Activated CD4-positive, alpha-beta T cell treated with anti-CD3 and anti-CD28 coated beads, Interleukin-2, amount 10 ng/mL, durations not matched to agents 7 days and 5 days (primary cell): ENCODE measurements around the gene DGKZ. TPM values are rescaled to one million over a fixed set of nuclear protein-coding genes. Genes with fewer than 3 reads are reported as not detected.

Experiments
- CTCF ChIA-PET: fragments of 350-600 bp; sonication (Branson Sonifier 250); formaldehyde crosslinking; loops from one replicate; lab custom pipeline; 2021; ENCODE audit warnings: antibody characterized with exemption; lab: Charles Lee
- POLR2A ChIA-PET: fragments of 350-600 bp; sonication (Branson Sonifier 250); formaldehyde crosslinking; loops from one replicate; lab custom pipeline; 2021; ENCODE audit warnings: antibody characterized with exemption; lab: Charles Lee
- DNase-seq: peaks from one replicate; pipeline ENCODE4 v3.0.0-alpha.2; 2020
- H3K27ac Mint-ChIP-seq: one replicate; pipeline ENCODE4 v1.8.0; 2021; ENCODE audit warnings: mild to moderate bottlenecking, moderate library complexity, mixed read lengths
- H3K27me3 Mint-ChIP-seq: one replicate; pipeline ENCODE4 v1.8.0; 2021; ENCODE audit warnings: mixed read lengths
- H3K36me3 Mint-ChIP-seq: one replicate; pipeline ENCODE4 v1.8.0; 2021; ENCODE audit warnings: low read depth, mixed read lengths
- H3K4me1 Mint-ChIP-seq: one replicate; pipeline ENCODE4 v1.8.0; 2021; ENCODE audit warnings: mixed read lengths
- H3K4me3 Mint-ChIP-seq: one replicate; pipeline ENCODE4 v1.8.0; 2021; ENCODE audit warnings: mild to moderate bottlenecking, moderate library complexity, mixed read lengths
- H3K9me3 Mint-ChIP-seq: one replicate; pipeline ENCODE4 v1.8.0; 2021; ENCODE audit warnings: mixed read lengths
- microRNA-seq: library from miRNA; unstranded; fragments of <30 nt; microRNA quantifications from one replicate; pipeline ENCODE4 v1.2.0, GENCODE V29; 2021; ENCODE audit warnings: borderline microRNAs expressed, borderline replicate concordance
- total RNA-seq, 2 experiments: library from RNA; stranded (reverse); gene quantifications; one replicate each; pipeline ENCODE4 v1.2.3, GENCODE V29; 2021

Gene DGKZ
- total RNA-seq, 2 experiments from 2014 or later: 178 to 187 TPM

GRCh38 chr11:46421257-46421880 lies 74.1 kb downstream of the DGKZ start:
- no peak overlapping the region for H3K27ac Mint-ChIP-seq
- no peaks in the 10 kb centered on the region for H3K4me1 Mint-ChIP-seq
- no peak for DNase-seq
- ChIA-PET CTCF (no interaction called here), POLR2A (no interaction called here)
- H3K4me3 Mint-ChIP-seq: no peak overlapping the region
- H3K36me3 Mint-ChIP-seq: peaks cover 19% of the 10 kb centered on the region
- no peaks in the 10 kb centered on the region for H3K27me3 Mint-ChIP-seq
- no peaks in the 10 kb centered on the region for H3K9me3 Mint-ChIP-seq

GRCh38 chr11:46422588-46422987 lies 75.3 kb downstream of the DGKZ start:
- no peak overlapping the region for H3K27ac Mint-ChIP-seq
- H3K4me3 Mint-ChIP-seq: no peak overlapping the region
- CTCF ChIA-PET: no interaction called here

GRCh38 chr11:46426233-46426991 lies 79.1 kb downstream of the DGKZ start:
- DNase-seq: no peak
- no peak overlapping the region for H3K4me3 Mint-ChIP-seq
- H3K4me1 Mint-ChIP-seq: peaks cover 1% of the 10 kb centered on the region
- H3K9me3 Mint-ChIP-seq: no peaks in the 10 kb centered on the region
- POLR2A ChIA-PET: no interaction called here
- H3K36me3 Mint-ChIP-seq: peaks cover 18% of the 10 kb centered on the region
- CTCF ChIA-PET: no interaction called here
- no peak overlapping the region for H3K27ac Mint-ChIP-seq
- no peaks in the 10 kb centered on the region for H3K27me3 Mint-ChIP-seq

More at GRCh38 chr11:46422588-46422987, 75.3 kb downstream of the DGKZ start:
- Mint-ChIP-seq H3K36me3 (peaks cover 17% of the 10 kb centered on the region), H3K4me1 (no peaks in the 10 kb centered on the region), H3K9me3 (no peaks in the 10 kb centered on the region), H3K27me3 (no peaks in the 10 kb centered on the region)
- POLR2A ChIA-PET: no interaction called here
- DNase-seq: no peak

- Mint-ChIP-seq H3K36me3 (peaks cover 20% of the 10 kb centered on the region), H3K4me3 (no peak overlapping the region), H3K4me1 (peaks cover 1% of the 10 kb centered on the region), H3K27ac (no peak overlapping the region), H3K27me3 (no peaks in the 10 kb centered on the region), H3K9me3 (no peaks in the 10 kb centered on the region)
- ChIA-PET CTCF (no interaction called here), POLR2A (interaction anchor here (0.6 kb wide), 1 partner anchor 1190 kb away, joined by 3 read pairs; no protein-coding TSS in a partner anchor)
- no peak for DNase-seq
These were observed 80.1 kb downstream of the DGKZ start for GRCh38 chr11:46427364-46427763.

DNA sequence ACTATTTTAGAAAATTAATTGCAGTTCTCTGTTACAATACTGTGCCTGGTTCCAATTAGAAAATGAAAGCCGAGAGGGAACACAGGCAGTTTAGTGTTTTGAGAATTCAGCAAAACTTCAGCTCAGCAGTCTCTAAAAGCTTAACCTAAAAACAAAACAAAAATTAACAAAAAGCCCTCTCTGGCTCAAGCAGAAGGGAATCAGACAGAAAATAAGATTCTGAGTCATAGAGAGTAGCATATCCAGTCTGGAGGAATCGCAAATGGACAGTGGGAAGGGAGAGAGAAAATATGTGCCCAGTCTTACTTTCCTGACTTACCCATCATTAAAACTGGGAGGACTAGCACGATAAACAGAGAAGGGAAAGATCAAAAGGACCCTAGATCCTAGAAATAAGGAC lies 82.5 kb downstream of the DGKZ start:
- POLR2A ChIA-PET: no interaction called here

More for the DNA sequence above, 82.5 kb downstream of the DGKZ start:
- no peak for DNase-seq
- peaks cover 1% of the 10 kb centered on the region for H3K4me1 Mint-ChIP-seq
- no peaks in the 10 kb centered on the region for H3K9me3 Mint-ChIP-seq
- H3K36me3 Mint-ChIP-seq: peaks cover 23% of the 10 kb centered on the region
- H3K27me3 Mint-ChIP-seq: no peaks in the 10 kb centered on the region
- H3K4me3 Mint-ChIP-seq: no peak overlapping the region
- CTCF ChIA-PET: interaction anchor here (0.9 kb wide), 1 partner anchor 19 kb away, joined by 3 read pairs; no protein-coding TSS in a partner anchor
- no peak overlapping the region for H3K27ac Mint-ChIP-seq

Small RNAs within 50 kb of the gene (microRNA-seq; reads per million reads assigned to microRNA genes)
- 1.9 reads per million for gene MIR4688

Other genes starting within 250 kb of the DGKZ start
- 10 to 100 TPM; 37.8 to 38.4 TPM for gene PHF21A, start 226.0 kb upstream of the DGKZ start, total RNA-seq
- not detected for gene CREB3L1, start 69.8 kb upstream of the DGKZ start, total RNA-seq
- 10 to 100 TPM in 1 of 2 experiments, 1 to 10 TPM in 1; 8.2 to 10.5 TPM for gene MDK, start 34.2 kb downstream of the DGKZ start, total RNA-seq
- under 1 TPM; 0.12 to 0.31 TPM for gene CHRM4, start 44.3 kb downstream of the DGKZ start, total RNA-seq
- gene AMBRA1, start 246.6 kb downstream of the DGKZ start, total RNA-seq: 10 to 100 TPM; 38.4 to 40.0 TPM